NCI-H774 (cell line): ENCODE data around the gene APOBEC3C.
"Not testable (repeated sequence)": the region's sequence is repeated elsewhere in the genome, so short reads cannot be mapped to it uniquely, and the experiment has no call there.

ENCODE experiments used
- DNase-seq: peaks from one replicate; lab custom pipeline; 2025; lab: John Stamatoyannopoulos, UW

Gene APOBEC3C

GRCh38 chr22:39020021-39020651 is 6.1 kb downstream of the APOBEC3C start:
- not testable (repeated sequence) for DNase-seq

- DNase-seq = no peak
Measured at GRCh38 chr22:39021552-39022250, 7.6 kb downstream of the APOBEC3C start.

DNA sequence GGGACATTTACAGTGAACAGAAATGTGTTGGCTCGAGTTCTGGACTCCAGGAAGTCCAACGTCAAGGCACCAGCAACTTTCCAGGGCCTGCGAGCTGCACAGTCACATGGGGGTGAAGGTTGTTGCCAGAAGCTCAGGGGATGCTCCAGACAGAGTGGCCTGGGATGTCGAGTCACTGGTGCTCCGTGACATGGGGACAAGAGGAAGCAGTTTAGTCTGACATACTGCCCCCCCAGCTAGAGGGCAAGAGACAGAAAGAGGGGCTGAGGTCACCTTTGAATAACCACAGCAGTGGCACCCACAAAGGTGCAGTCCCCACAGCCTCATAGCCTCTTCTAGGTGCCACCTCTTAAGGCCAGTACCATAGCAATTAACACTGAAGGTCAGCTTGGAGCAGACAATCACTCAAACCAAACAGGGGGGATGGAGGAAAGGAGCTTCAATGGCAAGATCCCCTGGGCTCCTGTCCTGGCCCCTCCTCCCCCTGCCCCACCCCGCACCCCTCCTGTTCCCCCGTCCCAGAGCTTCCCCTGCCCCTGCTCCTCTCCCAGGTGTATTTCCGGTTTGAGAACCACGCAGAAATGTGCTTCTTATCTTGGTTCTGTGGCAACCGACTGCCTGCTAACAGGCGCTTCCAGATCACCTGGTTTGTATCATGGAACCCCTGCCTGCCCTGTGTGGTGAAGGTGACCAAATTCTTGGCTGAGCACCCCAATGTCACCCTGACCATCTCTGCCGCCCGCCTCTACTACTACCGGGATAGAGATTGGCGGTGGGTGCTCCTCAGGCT is 10.7 kb downstream of the APOBEC3C start:
- DNase-seq = no peak

- no peak for DNase-seq
Measured at GRCh38 chr22:39026509-39027150, 12.6 kb downstream of the APOBEC3C start.

- no peak for DNase-seq
Measured at GRCh38 chr22:39027717-39028116, 13.7 kb downstream of the APOBEC3C start.

- DNase-seq = no peak
Measured at GRCh38 chr22:39028281-39028680, 14.2 kb downstream of the APOBEC3C start.

DNA sequence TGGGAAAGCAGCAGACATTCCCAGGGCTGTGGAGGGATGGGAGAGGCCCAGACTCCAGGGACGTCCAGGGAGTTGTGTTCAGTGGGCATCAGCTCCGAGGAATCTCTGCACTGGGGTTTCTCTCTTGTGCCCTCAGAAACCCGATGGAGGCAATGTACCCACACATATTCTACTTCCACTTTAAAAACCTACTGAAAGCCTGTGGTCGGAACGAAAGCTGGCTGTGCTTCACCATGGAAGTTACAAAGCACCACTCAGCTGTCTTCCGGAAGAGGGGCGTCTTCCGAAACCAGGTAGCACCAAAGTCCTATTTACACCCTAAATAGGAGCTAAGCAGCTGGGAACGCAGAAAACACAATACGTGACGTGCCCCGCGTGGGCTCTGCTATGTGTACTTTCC is 15.2 kb downstream of the APOBEC3C start:
- DNase-seq = no peak

GRCh38 chr22:39030705-39031104 is 16.6 kb downstream of the APOBEC3C start:
- DNase-seq = no peak

DNA sequence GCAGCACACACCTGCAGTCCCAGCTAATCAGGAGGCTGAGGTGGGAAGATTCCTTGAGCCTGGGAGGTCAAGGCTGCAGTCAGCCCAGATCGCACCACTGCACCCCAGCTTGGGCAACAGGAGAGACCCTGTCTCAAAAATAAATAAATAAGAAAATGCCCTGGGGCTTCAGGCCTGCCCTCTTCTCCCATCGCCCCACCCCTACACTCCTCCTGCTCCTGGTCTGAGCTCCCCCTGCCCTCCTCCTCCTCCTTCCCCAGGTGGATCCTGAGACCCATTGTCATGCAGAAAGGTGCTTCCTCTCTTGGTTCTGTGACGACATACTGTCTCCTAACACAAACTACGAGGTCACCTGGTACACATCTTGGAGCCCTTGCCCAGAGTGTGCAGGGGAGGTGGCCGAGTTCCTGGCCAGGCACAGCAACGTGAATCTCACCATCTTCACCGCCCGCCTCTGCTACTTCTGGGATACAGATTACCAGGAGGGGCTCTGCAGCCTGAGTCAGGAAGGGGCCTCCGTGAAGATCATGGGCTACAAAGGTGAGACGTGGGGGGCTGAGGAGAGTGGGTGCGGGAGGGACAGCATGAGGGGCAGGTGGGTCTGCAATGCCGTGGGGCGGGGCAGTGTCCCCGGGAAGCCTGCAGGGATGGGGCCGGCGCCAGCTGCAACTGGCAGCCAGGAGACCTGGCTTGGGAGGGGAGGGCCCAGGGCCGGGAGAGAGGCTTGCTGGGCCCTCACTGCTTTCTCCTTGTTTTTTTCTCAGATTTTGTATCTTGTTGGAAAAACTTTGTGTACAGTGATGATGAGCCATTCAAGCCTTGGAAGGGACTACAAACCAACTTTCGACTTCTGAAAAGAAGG is 17.6 kb downstream of the APOBEC3C start:
- not testable (repeated sequence) for DNase-seq

GRCh38 chr22:39037071-39037470 is 23.0 kb downstream of the APOBEC3C start:
- not testable (repeated sequence) for DNase-seq

- no peak for DNase-seq
Measured at GRCh38 chr22:39039306-39040126, 25.5 kb downstream of the APOBEC3C start.

DNA sequence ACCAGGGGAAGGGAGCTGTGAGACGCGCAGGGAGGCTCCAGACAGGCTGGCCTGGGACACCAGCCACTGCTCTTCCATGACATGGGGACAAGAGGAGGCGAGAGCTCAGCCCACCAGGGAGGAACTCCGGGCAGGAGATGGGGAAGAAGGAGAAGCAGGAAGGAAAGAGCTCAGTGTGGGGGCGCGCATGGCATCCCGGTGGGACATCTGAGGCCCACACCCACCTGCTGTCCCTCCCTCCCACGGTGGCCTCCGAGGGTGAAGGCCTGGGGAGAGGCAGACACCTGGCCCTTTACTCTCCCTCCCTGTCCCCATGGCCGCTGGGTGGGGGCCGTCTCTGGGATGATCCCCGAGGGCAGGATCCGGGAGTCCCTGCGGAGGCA is 26.1 kb downstream of the APOBEC3C start:
- DNase-seq = not testable (repeated sequence)

DNA sequence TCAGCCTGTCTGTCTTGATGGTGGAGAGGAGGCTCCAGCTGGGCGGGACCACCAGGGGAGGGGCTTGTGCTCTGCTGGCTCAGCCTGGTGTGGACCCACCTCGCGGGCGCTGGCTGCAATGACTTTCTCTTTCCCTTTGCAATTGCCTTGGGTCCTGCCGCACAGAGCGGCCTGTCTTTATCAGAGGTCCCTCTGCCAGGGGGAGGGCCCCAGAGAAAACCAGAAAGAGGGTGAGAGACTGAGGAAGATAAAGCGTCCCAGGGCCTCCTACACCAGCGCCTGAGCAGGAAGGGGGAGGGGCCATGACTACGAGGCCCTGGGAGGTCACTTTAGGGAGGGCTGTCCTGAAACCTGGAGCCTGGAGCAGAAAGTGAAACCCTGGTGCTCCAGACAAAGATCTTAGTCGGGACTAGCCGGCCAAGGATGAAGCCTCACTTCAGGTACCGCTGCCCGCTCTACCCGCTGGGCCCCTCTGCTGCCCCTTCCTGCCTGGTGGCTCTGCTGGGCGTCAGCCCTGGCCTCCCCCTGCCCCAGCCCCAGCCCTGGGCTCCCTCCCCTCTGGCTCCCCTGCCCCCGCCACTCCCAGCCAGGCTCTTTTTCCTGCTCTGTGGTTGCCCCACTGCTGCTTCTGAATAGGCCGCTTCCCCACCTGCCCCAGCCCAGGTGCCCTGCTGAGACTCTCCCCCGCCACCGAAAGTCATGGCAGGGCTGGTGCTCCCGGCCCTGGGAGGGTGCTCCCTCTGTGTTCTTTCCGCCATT is 26.7 kb downstream of the APOBEC3C start, which contains the start of gene APOBEC3F:
Gene APOBEC3F, plus strand, starts transcription at position 327 of the 759 bp plus-strand sequence. Its CDS starts 97 bp downstream, at position 424.
- DNase-seq = not testable (repeated sequence)

DNA sequence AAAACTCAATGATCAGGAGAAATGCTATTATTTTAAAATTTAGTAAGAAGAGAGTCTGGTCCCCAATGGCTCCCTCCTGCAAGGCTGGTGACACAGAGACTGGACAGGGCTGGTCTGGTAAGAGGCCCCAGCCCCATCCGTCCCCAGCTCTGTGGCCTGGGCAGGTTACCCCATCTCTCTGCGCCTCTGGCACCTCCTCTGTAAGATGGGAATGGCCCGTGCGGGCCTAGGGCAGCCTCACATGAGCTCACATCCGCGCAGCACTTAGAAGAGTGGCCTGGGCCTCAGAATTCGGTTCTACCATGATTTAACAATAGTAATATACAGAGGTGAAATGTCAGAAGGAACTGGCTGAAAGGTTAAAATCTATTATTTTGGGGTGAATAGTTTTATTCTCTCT is 27.9 kb downstream of the APOBEC3C start:
- DNase-seq = no peak

DNA sequence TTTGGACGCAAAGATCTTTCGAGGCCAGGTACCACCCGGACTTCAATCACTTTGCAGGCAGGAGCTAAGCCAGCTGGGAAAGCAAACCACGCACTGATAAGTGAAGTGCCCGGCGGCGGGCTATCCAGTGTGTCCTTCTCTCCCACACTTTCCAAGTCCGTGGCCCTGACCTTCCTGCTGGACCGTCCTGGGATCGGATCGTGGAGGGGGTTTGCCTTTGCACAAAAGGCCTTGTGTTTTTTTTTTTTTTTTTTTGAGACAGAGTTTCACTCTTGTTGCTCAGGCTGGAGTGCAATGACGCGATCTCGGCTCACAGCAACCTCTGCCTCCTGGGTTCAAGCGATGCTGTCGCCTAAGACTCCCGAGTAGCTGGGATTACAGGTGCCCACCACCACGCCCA is 29.0 kb downstream of the APOBEC3C start:
- not testable (repeated sequence) for DNase-seq

GRCh38 chr22:39045136-39045535 is 31.1 kb downstream of the APOBEC3C start:
- DNase-seq = not testable (repeated sequence)

DNA sequence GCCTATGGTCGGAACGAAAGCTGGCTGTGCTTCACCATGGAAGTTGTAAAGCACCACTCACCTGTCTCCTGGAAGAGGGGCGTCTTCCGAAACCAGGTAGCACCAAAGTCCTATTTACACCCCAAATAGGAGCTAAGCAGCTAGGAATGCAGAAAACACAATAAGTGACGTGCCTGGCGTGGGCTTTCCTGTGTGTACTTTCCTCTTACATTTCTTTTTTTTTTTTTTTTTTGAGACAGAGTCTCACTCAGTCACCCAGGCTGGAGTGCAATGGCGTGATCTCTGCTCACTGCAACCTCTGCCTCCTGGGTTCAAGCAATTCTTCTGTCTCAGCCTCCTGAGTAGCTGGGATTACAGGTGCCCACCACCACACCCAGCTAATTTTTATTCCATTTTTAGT is 35.4 kb downstream of the APOBEC3C start:
- DNase-seq = not testable (repeated sequence)

- DNase-seq = not testable (repeated sequence)
Measured at GRCh38 chr22:39051844-39052495, 37.9 kb downstream of the APOBEC3C start.

DNA sequence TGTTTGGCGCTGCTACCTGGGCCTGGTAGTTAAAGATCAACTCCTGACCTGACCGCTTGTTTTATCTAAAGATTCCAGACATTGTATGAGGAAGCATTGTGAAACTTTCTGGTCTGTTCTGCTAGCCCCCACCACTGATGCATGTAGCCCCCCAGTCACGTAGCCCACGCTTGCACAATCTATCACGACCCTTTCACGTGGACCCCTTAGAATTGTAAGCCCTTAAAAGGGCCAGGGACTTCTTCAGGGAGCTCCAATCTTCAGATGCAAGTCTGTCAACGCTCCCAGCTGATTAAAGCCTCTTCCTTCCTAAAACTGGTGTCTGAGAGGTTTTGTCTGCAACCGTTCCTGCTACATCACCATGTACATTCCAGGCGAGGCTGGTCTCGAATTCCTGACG is 41.6 kb downstream of the APOBEC3C start:
- no peak for DNase-seq
